ENCODE results near the gene TMEM181.
"Not testable (repeated sequence)": the region's sequence is repeated elsewhere in the genome, so short reads cannot be mapped to it uniquely, and the experiment has no call there.

TMEM181 gene

GRCh38 chr6:158591810-158592209, 31.9 kb downstream of the TMEM181 start:
- H3K4me3 ChIP-seq (ENCODE audit: low read depth, low read length) = no peak overlapping the region

- no peak overlapping the region for H3K4me3 ChIP-seq (ENCODE audit: low read depth, low read length)
These were observed 33.8 kb downstream of the TMEM181 start for GRCh38 chr6:158593670-158594069.

- no peak overlapping the region for H3K4me3 ChIP-seq (ENCODE audit: low read depth, low read length)
These were observed 35.3 kb downstream of the TMEM181 start for GRCh38 chr6:158595223-158595622.

GRCh38 chr6:158596861-158597260, 37.0 kb downstream of the TMEM181 start:
- no peak overlapping the region for H3K4me3 ChIP-seq (ENCODE audit: low read depth, low read length)

GRCh38 chr6:158597565-158597964, 37.7 kb downstream of the TMEM181 start:
- H3K4me3 ChIP-seq (ENCODE audit: low read depth, low read length) = no peak overlapping the region

- H3K4me3 ChIP-seq (ENCODE audit: low read depth, low read length) = no peak overlapping the region
These were observed 39.7 kb downstream of the TMEM181 start for GRCh38 chr6:158599635-158600034.

GRCh38 chr6:158603261-158604047, 43.6 kb downstream of the TMEM181 start:
- no peak overlapping the region for H3K4me3 ChIP-seq (ENCODE audit: low read depth, low read length)

- no peak overlapping the region for H3K4me3 ChIP-seq (ENCODE audit: low read depth, low read length)
These were observed 44.1 kb downstream of the TMEM181 start for GRCh38 chr6:158604048-158604406.

GRCh38 chr6:158605266-158605878, 45.5 kb downstream of the TMEM181 start:
- H3K4me3 ChIP-seq (ENCODE audit: low read depth, low read length) = no peak overlapping the region

GRCh38 chr6:158606011-158606410, 46.1 kb downstream of the TMEM181 start:
- H3K4me3 ChIP-seq (ENCODE audit: low read depth, low read length) = not testable (repeated sequence)

GRCh38 chr6:158606935-158607334, 47.0 kb downstream of the TMEM181 start:
- no peak overlapping the region for H3K4me3 ChIP-seq (ENCODE audit: low read depth, low read length)

- no peak overlapping the region for H3K4me3 ChIP-seq (ENCODE audit: low read depth, low read length)
These were observed 47.7 kb downstream of the TMEM181 start for GRCh38 chr6:158607411-158608170.

- no peak overlapping the region for H3K4me3 ChIP-seq (ENCODE audit: low read depth, low read length)
These were observed 48.3 kb downstream of the TMEM181 start for GRCh38 chr6:158608221-158608620.

- H3K4me3 ChIP-seq (ENCODE audit: low read depth, low read length) = no peak overlapping the region
These were observed 49.7 kb downstream of the TMEM181 start for GRCh38 chr6:158609455-158610155.

GRCh38 chr6:158610319-158610968, 50.6 kb downstream of the TMEM181 start:
- no peak overlapping the region for H3K4me3 ChIP-seq (ENCODE audit: low read depth, low read length)

GRCh38 chr6:158611039-158611438, 51.1 kb downstream of the TMEM181 start:
- no peak overlapping the region for H3K4me3 ChIP-seq (ENCODE audit: low read depth, low read length)

GRCh38 chr6:158611541-158612370, 51.9 kb downstream of the TMEM181 start:
- no peak overlapping the region for H3K4me3 ChIP-seq (ENCODE audit: low read depth, low read length)

- not testable (repeated sequence) for H3K4me3 ChIP-seq (ENCODE audit: low read depth, low read length)
These were observed 54.7 kb downstream of the TMEM181 start for GRCh38 chr6:158614606-158615005.

- not testable (repeated sequence) for H3K4me3 ChIP-seq (ENCODE audit: low read depth, low read length)
These were observed 58.4 kb downstream of the TMEM181 start for GRCh38 chr6:158618289-158618688.

Data from iPS-11a (cell line).